Heart left ventricle (tissue), 16 donors: ENCODE measurements around the gene POLR1A. TPM values are rescaled to one million over a fixed set of nuclear protein-coding genes. Genes with fewer than 3 reads are reported as not detected.

Experiments used
- ATAC-seq, 4 donors: fragments of 200-7000 bp; cut with Tn5 transposase; one replicate each; pipeline ENCODE4 v1.9.1; 2020 to 2022; ENCODE audit warnings: moderate library complexity in 4 of 4, mild to moderate bottlenecking in 3 of 4, moderate number of reproducible peaks in 1 of 4
- DNase-seq, 5 donors: peaks; one replicate each; pipeline ENCODE4 v3.0.0-alpha.2; 2020
- H3K27ac ChIP-seq, 12 donors: fragments of 200-600 bp; sonication (generic) in 4 of 12; one replicate each; pipeline versions ENCODE4 v1.5.0 to v1.8.0; 2016 to 2022; ENCODE audit warnings: mild to moderate bottlenecking in 2 of 12
- H3K27me3 ChIP-seq, 9 donors: fragments of 200-600 bp; sonication (generic) in 2 of 9; one replicate each; pipeline versions ENCODE4 v1.5.1 to v1.8.0; 2016 to 2022; ENCODE audit warnings: mild to moderate bottlenecking in 3 of 9
- H3K36me3 ChIP-seq, 9 donors: fragments of 200-600 bp; sonication (generic) in 2 of 9; one replicate each; pipeline versions ENCODE4 v1.5.0 to v1.8.0; 2018 to 2022; ENCODE audit warnings: mild to moderate bottlenecking in 2 of 9
- H3K4me1 ChIP-seq, 12 donors: fragments of 200-600 bp; sonication (generic) in 4 of 12; one replicate each; pipeline versions ENCODE4 v1.5.0 to v1.8.0; 2016 to 2022; ENCODE audit warnings: mild to moderate bottlenecking in 3 of 12
- H3K4me3 ChIP-seq, 12 donors: fragments of 200-600 bp; sonication (generic) in 4 of 12; one replicate each; pipeline versions ENCODE4 v1.5.0 to v1.8.0; 2017 to 2022; ENCODE audit warnings: mild to moderate bottlenecking in 9 of 12, moderate library complexity in 4 of 12
- H3K9me3 ChIP-seq, 12 donors: fragments of 200-600 bp; sonication (generic) in 4 of 12; one replicate each; pipeline versions ENCODE4 v1.5.0 to v1.8.0; 2016 to 2022; ENCODE audit warnings: mild to moderate bottlenecking in 1 of 12
- CTCF ChIP-seq, 12 donors: fragments of 200-600 bp; sonication (generic) in 4 of 12; IDR thresholded peaks; one replicate each; pipeline versions ENCODE4 v1.5.0 to v1.8.0; 2018 to 2022; ENCODE audit warnings: antibody characterized with exemption in 12 of 12, mild to moderate bottlenecking in 5 of 12
- POLR2A ChIP-seq, 2 donors: fragments of 450-650 bp; IDR thresholded peaks; one replicate each; pipeline ENCODE4 v1.6.1; 2017; ENCODE audit warnings: antibody characterized with exemption in 2 of 2, mild to moderate bottlenecking in 2 of 2, moderate library complexity in 2 of 2
- WGBS, 4 donors: extraction: QIAGEN DNeasy Blood & Tissue Kit in 2 of 4; methylation state at CpG; one replicate each; pipeline versions ENCODE4 v1.1.5 to v1.1.7; 2013 to 2018; 5-methylcytosine and 5-hydroxymethylcytosine counted together
- intact Hi-C, 10 donors: fragments of 100-400 bp; cut with DNase I; formaldehyde crosslinking; loops; one replicate each; pipeline versions ENCODE4 v1.11.1 to v1.14.2; 2022
- polyA plus RNA-seq, 2 donors: library from polyadenylated mRNA; stranded (reverse); fragments of 200-250 nt; gene quantifications; one replicate each; pipeline ENCODE4 v1.2.3, GENCODE V29; 2013
- total RNA-seq, 9 donors: library from RNA; depleted of rRNA in 2 of 9; stranded (reverse); fragments of >200 nt in 2 of 9; fragmentation: NEBNext Ultra II Directional in 3 of 9; extraction: Animal tissue kit (Norgen Biotek cat#: 25700) in 3 of 9; gene quantifications; one replicate each; pipeline versions ENCODE4 v1.1.0 to v1.2.4, GENCODE V29; 2016 to 2023
- donor health status: ischemic (EF 13 %, LVEDD 7.1; RV severe dilation, severe dysfunction).
- donor health status: healthy with polysubstance abuse.
- donor health status: DM: no; HTN: yes; CAD: no.
- donor health status: DM: no; HTN: no; CAD: no.
- donor health status: ischemic (EF 25% LVEDD 6.9; RV normal size, moderate dysfunction).
- donor health status: ischemic (EF 25% LVEDD 5.7; RV mildly dilated, moderate dysfunction).
- donor health status: healthy.
- donor health status: DM: yes; HTN: yes; CAD: no.
- donor health status: ischemic (EF 35%, LVEDD 5.7; RV mildly dilated, moderate dysfunction).
- donor health status: nonischemic (EF 11% LVEDD 7.7; RV severe dilation, severe dysfunction).
- donor health status: DM: yes; HTN: yes; CAD: no.
- donor health status: PGD.
- donor health status: ischemic (EF 29% LVEDD 5.4; RV normal size, mild dysfunction).
- donor health status: nonischemic (EF 23%, LVEDD 6.1; RV moderate dilation, normal function).

The POLR1A gene
- total and polyA plus RNA-seq, 11 donors: 4.2 to 25.4 (median 17.7) TPM

DNA sequence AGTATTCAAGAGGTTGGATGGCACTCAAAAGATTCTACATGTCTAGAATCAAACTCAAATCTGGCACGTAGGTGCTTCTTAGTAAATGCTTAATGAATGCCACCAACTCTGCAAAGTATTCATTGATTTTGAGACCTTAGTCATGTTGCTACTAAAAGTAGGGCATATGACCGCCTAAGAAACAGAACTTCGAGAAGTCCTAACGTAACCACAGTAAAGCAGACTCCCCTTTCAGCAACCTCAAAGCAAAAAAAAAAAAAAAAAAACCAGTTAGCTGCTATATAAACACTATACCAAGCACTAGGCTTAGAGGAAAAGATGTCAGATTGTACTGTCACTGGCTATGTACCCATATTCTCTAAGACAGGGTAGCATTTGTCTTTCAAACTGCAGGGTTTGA, 34.3 kb upstream of the POLR1A start:
- Histone ChIP-seq H3K27ac (no peak overlapping the region), H3K27me3 (no peaks in the 10 kb centered on the region), H3K9me3 (no peaks in the 10 kb centered on the region), H3K4me1 (peaks cover 0 to 10% (median 0%) of the 10 kb centered on the region in 12 donors), H3K36me3 (peaks cover 2 to 100% (median 98%) of the 10 kb centered on the region in 9 donors), H3K4me3 (no peak overlapping the region)
- intact Hi-C loops: no loop called here
- no peak for DNase-seq
- WGBS, 4 donors: 84 to 98% (median 94%) methylated on average over 4 of the region's 4 CpGs
- no peak for TF ChIP-seq CTCF (IDR thresholded peaks at IDR 0.05)
- TF ChIP-seq POLR2A (IDR thresholded peaks at IDR 0.05): no peak
- no peak for ATAC-seq

DNA sequence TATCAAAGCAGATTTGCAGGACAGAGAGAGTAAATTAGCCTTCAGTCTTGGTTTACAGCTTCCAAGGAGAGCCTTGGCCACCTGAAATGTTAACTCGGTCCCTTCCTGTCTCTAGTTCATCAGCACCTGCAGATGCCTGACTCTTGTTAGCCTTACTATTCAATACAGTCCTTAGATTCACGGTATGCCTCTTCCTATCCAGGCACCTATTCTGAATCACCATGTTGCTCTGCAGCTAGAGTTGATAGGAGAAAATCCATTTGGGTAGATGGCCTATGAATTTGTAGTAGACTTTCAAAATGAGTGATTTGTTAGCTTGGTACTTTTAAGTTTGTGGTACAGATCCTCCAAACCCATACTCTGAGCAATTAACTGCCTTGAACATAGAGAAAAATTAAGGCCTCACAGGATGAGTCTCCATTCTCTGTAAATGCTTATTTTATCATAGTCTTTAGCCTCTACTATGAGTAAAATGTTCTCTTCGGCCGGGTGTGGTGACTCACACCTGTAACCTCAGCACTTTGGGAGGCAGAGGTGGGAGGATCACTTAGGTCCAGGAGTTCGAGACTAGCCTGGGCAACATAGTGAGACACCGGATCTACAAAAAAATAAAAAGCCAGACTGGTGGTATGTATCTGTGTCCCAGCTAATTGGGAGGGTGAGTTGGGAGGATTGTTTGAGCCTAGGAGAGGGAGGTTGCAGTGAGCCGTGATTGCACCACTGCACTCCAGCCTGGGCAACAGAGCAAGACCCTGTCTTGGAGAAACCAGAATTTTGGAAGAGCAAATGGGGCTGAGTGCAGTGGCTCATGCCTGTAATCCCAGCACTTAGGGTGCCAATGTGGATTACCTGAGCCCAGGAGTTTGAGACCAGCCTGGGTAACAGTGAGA, 33.3 kb upstream of the POLR1A start:
- no peak overlapping the region for H3K27ac ChIP-seq
- H3K27me3 ChIP-seq: no peaks in the 10 kb centered on the region
- intact Hi-C loops: no loop called here
- peaks cover 0 to 10% (median 0%) of the 10 kb centered on the region in 12 donors for H3K4me1 ChIP-seq
- H3K9me3 ChIP-seq: no peaks in the 10 kb centered on the region
- ATAC-seq: no peak
- TF ChIP-seq POLR2A (IDR thresholded peaks at IDR 0.05) (no peak), CTCF (IDR thresholded peaks at IDR 0.05) (no peak)
- H3K36me3 ChIP-seq: peaks cover 2 to 100% (median 98%) of the 10 kb centered on the region in 9 donors
- no peak overlapping the region for H3K4me3 ChIP-seq
- 96 to 97% (median 97%) methylated on average over 7 of the region's 7 CpGs for WGBS, 4 donors
- DNase-seq: no peak

- no peak for ATAC-seq
Measured at GRCh38 chr2:86136141-86136540, 30.5 kb upstream of the POLR1A start.

More at GRCh38 chr2:86136141-86136540, 30.5 kb upstream of the POLR1A start:
- H3K4me1 ChIP-seq: peaks cover 0 to 4% (median 0%) of the 10 kb centered on the region in 12 donors
- H3K9me3 ChIP-seq: no peaks in the 10 kb centered on the region
- peaks cover 2 to 100% (median 98%) of the 10 kb centered on the region in 9 donors for H3K36me3 ChIP-seq
- intact Hi-C loops: no loop called here
- 91 to 93% (median 92%) methylated on average over 2 of the region's 2 CpGs for WGBS, 4 donors
- DNase-seq: no peak
- no peak overlapping the region for H3K4me3 ChIP-seq
- TF ChIP-seq CTCF (IDR thresholded peaks at IDR 0.05) (no peak), POLR2A (IDR thresholded peaks at IDR 0.05) (no peak)
- no peak overlapping the region for H3K27ac ChIP-seq
- H3K27me3 ChIP-seq: no peaks in the 10 kb centered on the region
